HepG2 (cell line): ENCODE results near the gene OPRD1. TPM values are rescaled to one million over a fixed set of nuclear protein-coding genes. Genes with fewer than 3 reads are reported as not detected.

Experiments
- ATAC-seq: fragments of 200-7000 bp; cut with Tn5 transposase; 3 replicates; pipeline ENCODE4 v1.9.1; 2020; ENCODE audit warnings: mild to moderate bottlenecking, moderate library complexity
- BruUV-seq: library from RNA; stranded (reverse); fragments of 400-500 nt; replicated peaks from 2 replicates; lab custom pipeline; 2021; lab: Mats Ljungman, UMichigan
- CTCF ChIA-PET: fragments of 300-600 bp; formaldehyde crosslinking; extraction: SDS; loops from one replicate; lab custom pipeline; 2021; ENCODE audit warnings: low total read pairs, inconsistent platforms, low intra/inter-chr PET ratio; lab: Yijun Ruan, JAX
- POLR2A ChIA-PET: fragments of 350-600 bp; sonication (Branson Sonifier 250); formaldehyde crosslinking; loops from one replicate; lab custom pipeline; 2020; ENCODE audit warnings: antibody characterized with exemption, inconsistent platforms; lab: Yijun Ruan, JAX
- DNase-seq: peaks from one replicate; pipeline ENCODE4 v3.0.0-alpha.2; 2015; ENCODE audit warnings: low spot score
- FAIRE-seq: peaks from 3 replicates; lab custom pipeline; 2011; peaks lifted over from hg19 to GRCh38; lab: Jason Lieb, UNC
- H2AFZ ChIP-seq: one replicate; pipeline ENCODE4 v1.6.1; 2011; ENCODE audit warnings: low read length, inconsistent platforms
- H3K27ac ChIP-seq: fragments of 300-600 bp; 3 replicates; pipeline ENCODE4 v1.8.0; 2011; ENCODE audit warnings: mixed run types, mild to moderate bottlenecking, mixed read lengths, low read length, inconsistent platforms; ENCODE audit not compliant: insufficient read depth; ENCODE audit errors: extremely low read length
- H3K27me3 ChIP-seq, 2 experiments: fragments of 200-600 bp in 1 of 2; 2 replicates in 1 of 2; 3 replicates in 1 of 2; pipeline versions ENCODE4 v1.6.0 to v1.8.0; 2011; ENCODE audit warnings: low read length in 2 of 2, mild to moderate bottlenecking in 2 of 2, moderate library complexity in 2 of 2, inconsistent platforms in 1 of 2; ENCODE audit not compliant: insufficient read depth in 2 of 2, control insufficient read depth in 1 of 2
- H3K36me3 ChIP-seq, 2 experiments: fragments of 200-600 bp in 1 of 2; replicated peaks in 1 of 2; 2 replicates in 1 of 2; 3 replicates in 1 of 2; pipeline versions ENCODE4 v1.5.1 to v1.8.0; 2011; ENCODE audit warnings: low read length in 2 of 2, inconsistent platforms in 1 of 2; ENCODE audit not compliant: insufficient read depth in 2 of 2, control insufficient read depth in 1 of 2
- H3K4me1 ChIP-seq: 2 replicates; pipeline ENCODE4 v1.5.1; 2012; ENCODE audit warnings: low read length, inconsistent platforms; ENCODE audit not compliant: insufficient read depth
- H3K4me2 ChIP-seq: 2 replicates; pipeline ENCODE4 v1.6.0; 2011; ENCODE audit warnings: low read depth, low read length, inconsistent platforms
- H3K4me3 ChIP-seq, 3 experiments: fragments of 200-600 bp in 1 of 3; sonication (generic), shearing (Covaris generic) in 1 of 3; replicated peaks in 1 of 3; 2 replicates each; pipeline ENCODE4 v1.5.1; 2011 to 2016; ENCODE audit warnings: low read length in 3 of 3, inconsistent platforms in 2 of 3, low read depth in 2 of 3, mild to moderate bottlenecking in 2 of 3, control low read depth in 1 of 3, mixed read lengths in 1 of 3; ENCODE audit not compliant: insufficient read depth in 1 of 3
- H3K79me2 ChIP-seq: one replicate; pipeline ENCODE4 v1.6.1; 2011; ENCODE audit warnings: low read length, inconsistent platforms; ENCODE audit not compliant: insufficient read depth
- H3K9ac ChIP-seq: 2 replicates; pipeline ENCODE4 v1.6.0; 2011; ENCODE audit warnings: mild to moderate bottlenecking, low read depth, low read length, inconsistent platforms; ENCODE audit not compliant: insufficient read depth
- H3K9me3 ChIP-seq: 2 replicates; pipeline ENCODE4 v1.5.1; 2012; ENCODE audit warnings: mild to moderate bottlenecking, low read length
- H4K20me1 ChIP-seq: 2 replicates; pipeline ENCODE4 v1.6.0; 2011; ENCODE audit warnings: inconsistent platforms, mild to moderate bottlenecking, low read length, moderate library complexity; ENCODE audit not compliant: insufficient read depth
- EEA1 ChIP-seq: sonication (generic); formaldehyde crosslinking; IDR thresholded peaks from 2 replicates; pipeline ENCODE4 v1.5.1; 2020; ENCODE audit warnings: mild to moderate bottlenecking, missing genetic modification reagents, borderline replicate concordance
- FLYWCH1 ChIP-seq: sonication (generic); formaldehyde crosslinking; IDR thresholded peaks from 2 replicates; pipeline ENCODE4 v1.8.1; 2023; ENCODE audit warnings: mild to moderate bottlenecking, missing genetic modification reagents
- ZNF512 ChIP-seq: sonication (generic); formaldehyde crosslinking; IDR thresholded peaks from 2 replicates; pipeline ENCODE4 v1.4.0; 2020; ENCODE audit warnings: mild to moderate bottlenecking, missing genetic modification reagents
- ZNF768 ChIP-seq: sonication (generic); formaldehyde crosslinking; IDR thresholded peaks from 2 replicates; pipeline ENCODE4 v1.4.0; 2020; ENCODE audit warnings: missing genetic modification reagents
- WGBS: methylation state at CpG from one replicate; pipeline ENCODE4 v1.1.6; 2017; ENCODE audit warnings: low lambda C conversion rate; 5-methylcytosine and 5-hydroxymethylcytosine counted together
- in situ Hi-C: cut with HindIII; loops from 2 replicates; pipeline ENCODE4 v1.10.0; 2017; ENCODE audit warnings: low pct_unique_long_range_greater_than_20kb; ENCODE audit not compliant: extremely low pct_ligation_motif_present
- intact Hi-C: fragments of 100-400 bp; cut with micrococcal nuclease; formaldehyde crosslinking; loops from one replicate; pipeline ENCODE4 v1.10.0; 2022; ENCODE audit not compliant: unreplicated experiment
- polyA plus RNA-seq, 8 experiments: library from polyadenylated mRNA; depleted of rRNA in 3 of 8; stranded (reverse) in 7 of 8; unstranded in 1 of 8; fragments of >200 nt; fragmentation: Illumina TruSeq in 4 of 8; extraction: Trizol in 4 of 8; gene quantifications; 2 replicates each; pipeline versions ENCODE4 v1.2.1 to v1.2.3, GENCODE V29; 2011 to 2016; ENCODE audit warnings: low read depth in 4 of 8, missing spikeins in 1 of 8, mixed read lengths in 1 of 8; ENCODE audit not compliant: insufficient read depth in 1 of 8
- total RNA-seq, 5 experiments: library from RNA; depleted of rRNA; stranded (reverse); fragments of >200 nt; fragmentation: Illumina TruSeq; extraction: Trizol; gene quantifications; 2 replicates each; pipeline ENCODE4 v1.2.3, GENCODE V29; 2016; ENCODE audit warnings: low read depth in 1 of 5

The OPRD1 gene
- total and polyA plus RNA-seq, 2 of the 13 experiments (the other 11 are each of a cell fraction or from before 2014, with no cell fraction given): 0.02 to 0.03 TPM

DNA sequence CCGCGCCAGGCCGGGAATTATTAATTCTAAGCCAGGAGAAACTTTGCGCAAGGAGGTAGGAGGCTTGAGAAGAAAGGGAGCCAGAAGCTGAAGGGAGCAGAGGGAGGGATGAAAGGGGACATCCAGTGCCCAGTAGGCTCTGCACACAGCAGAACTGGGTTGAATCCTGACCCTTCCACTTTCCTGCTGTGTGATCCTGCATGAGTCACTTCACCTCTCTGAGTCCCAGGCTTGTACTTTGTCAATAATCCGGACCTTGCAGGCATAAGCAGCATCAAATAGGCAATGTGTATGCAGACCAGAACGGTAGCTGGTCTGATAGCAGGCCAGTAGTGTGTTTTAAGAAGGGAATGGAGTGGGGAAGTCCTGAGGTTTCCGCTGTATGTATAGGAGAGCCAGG, 76.9 kb downstream of the OPRD1 start:
- POLR2A ChIA-PET: interaction anchor here (1.5 kb wide), 1 partner anchor 95 kb away, joined by 7 read pairs; no protein-coding TSS in a partner anchor
- Histone ChIP-seq H3K36me3 (peaks cover 0 to 8% of the 10 kb centered on the region in 2 experiments; a peak in 3 of 5 replicates), H3K27ac (no peak overlapping the region), H3K4me1 (peaks cover 36% of the 10 kb centered on the region), H4K20me1 (no peaks in the 10 kb centered on the region; the same call in 1 of the 2 replicates), H3K9ac (no peak overlapping the region), H2AFZ (no peak overlapping the region), H3K4me2 (0 out of 2 replicates have a peak overlapping the region, but pooled peaks have one; percentile 7), H3K79me2 (peaks cover 13% of the 10 kb centered on the region), H3K9me3 (no peaks in the 10 kb centered on the region), H3K27me3 (no peaks in the 10 kb centered on the region; a peak in 1 of 5 replicates), H3K4me3 (no peak overlapping the region)
- FAIRE-seq: no peak
- in situ Hi-C loops: loop anchor here (10.0 kb wide), 2 partner anchors 96 to 236 kb away; partner anchors contain the start of gene TMEM200B
- no peak for ATAC-seq
- no TSS peak for BruUV-seq
- TF ChIP-seq FLYWCH1 (CRISPR knock-in tag) (no peak), ZNF768 (CRISPR knock-in tag) (peak; percentile 90)
- intact Hi-C loops: loop anchor here (5.0 to 10.0 kb wide), 2 partner anchors 236 to 293 kb away; partner anchors contain the start of genes SRSF4 and TMEM200B
- no peak for DNase-seq
- WGBS: 96% methylated on average over 7 of the region's 7 CpGs
- CTCF ChIA-PET: no interaction called here

DNA sequence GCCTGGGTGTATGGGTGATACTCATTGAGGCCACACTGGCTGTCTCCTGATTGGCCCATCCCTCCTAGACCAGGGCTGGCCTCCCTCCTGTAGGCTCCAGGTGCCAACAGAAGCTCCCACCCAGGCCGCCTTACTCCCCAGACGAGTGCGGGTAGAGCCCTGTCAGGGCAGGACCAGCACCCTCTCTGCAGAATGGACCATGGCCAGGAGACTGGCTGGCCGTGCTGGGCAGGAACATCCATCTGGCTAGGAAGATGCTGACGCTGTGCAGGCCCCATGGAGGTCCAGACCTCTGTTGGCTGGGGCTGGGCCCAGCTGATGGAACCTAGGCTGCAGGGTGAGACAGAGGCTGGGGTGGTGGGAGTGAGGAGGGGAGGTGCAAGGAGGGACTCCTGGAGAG, 77.4 kb downstream of the OPRD1 start:
- BruUV-seq: no TSS peak
- FAIRE-seq (no peak), ATAC-seq (no peak), DNase-seq (no peak)
- ChIA-PET CTCF (no interaction called here), POLR2A (no interaction called here)
- H3K27me3 ChIP-seq: no peaks in the 10 kb centered on the region; a peak in 1 of 5 replicates
- H4K20me1 ChIP-seq: no peaks in the 10 kb centered on the region; the same call in 1 of the 2 replicates
- peaks cover under 1 to 12% of the 10 kb centered on the region in 2 experiments; a peak in 4 of 5 replicates for H3K36me3 ChIP-seq
- no peak overlapping the region for H2AFZ ChIP-seq
- no peak overlapping the region for H3K9ac ChIP-seq
- no peak overlapping the region for H3K27ac ChIP-seq
- intact Hi-C loops: loop anchor here (5.0 to 10.0 kb wide), 2 partner anchors 235 to 293 kb away; partner anchors contain the start of genes SRSF4 and TMEM200B
- H3K9me3 ChIP-seq: no peaks in the 10 kb centered on the region
- in situ Hi-C loops: loop anchor here (10.0 kb wide), 2 partner anchors 95 to 235 kb away; partner anchors contain the start of gene TMEM200B
- H3K4me1 ChIP-seq: peaks cover 32% of the 10 kb centered on the region
- H3K79me2 ChIP-seq: peaks cover 13% of the 10 kb centered on the region
- WGBS: 97% methylated on average over 5 of the region's 5 CpGs
- no peak overlapping the region for H3K4me3 ChIP-seq
- no peak for TF ChIP-seq ZNF512 (CRISPR knock-in tag)
- TF ChIP-seq EEA1: 0 out of 2 replicates have a peak, but pooled peaks have one; percentile 27
- 0 out of 2 replicates have a peak overlapping the region, but pooled peaks have one; percentile 7 for H3K4me2 ChIP-seq
